Ovary (tissue), 3 donors: ENCODE measurements around the gene MCAT.

Experiments used
- CTCF ChIP-seq, 3 donors: fragments of 450-650 bp in 2 of 3; fragments of 200-600 bp in 1 of 3; IDR thresholded peaks; one replicate each; pipeline versions ENCODE4 v1.5.1 to v1.8.0; 2016 to 2022; ENCODE audit warnings: antibody characterized with exemption in 3 of 3, mild to moderate bottlenecking in 1 of 3
- EP300 ChIP-seq: sonication (generic); formaldehyde crosslinking; IDR thresholded peaks from one replicate; pipeline ENCODE4 v1.6.1; 2017; ENCODE audit warnings: antibody characterized with exemption
- POLR2A ChIP-seq: fragments of 450-650 bp; IDR thresholded peaks from one replicate; pipeline ENCODE4 v1.6.1; 2017; ENCODE audit warnings: antibody characterized with exemption, mild to moderate bottlenecking, moderate library complexity
- donor health status: DM: no; HTN: no; CAD: no.

GRCh38 chr22:43171019-43171491, 27.9 kb upstream of the MCAT start:
- TF ChIP-seq CTCF (IDR thresholded peaks at IDR 0.05) (no peak), POLR2A (no peak), EP300 (no peak)
